ENCODE measurements around the gene RHOH.
"Not testable (repeated sequence)": the region's sequence is repeated elsewhere in the genome, so short reads cannot be mapped to it uniquely, and the experiment has no call there.

RHOH gene

DNA sequence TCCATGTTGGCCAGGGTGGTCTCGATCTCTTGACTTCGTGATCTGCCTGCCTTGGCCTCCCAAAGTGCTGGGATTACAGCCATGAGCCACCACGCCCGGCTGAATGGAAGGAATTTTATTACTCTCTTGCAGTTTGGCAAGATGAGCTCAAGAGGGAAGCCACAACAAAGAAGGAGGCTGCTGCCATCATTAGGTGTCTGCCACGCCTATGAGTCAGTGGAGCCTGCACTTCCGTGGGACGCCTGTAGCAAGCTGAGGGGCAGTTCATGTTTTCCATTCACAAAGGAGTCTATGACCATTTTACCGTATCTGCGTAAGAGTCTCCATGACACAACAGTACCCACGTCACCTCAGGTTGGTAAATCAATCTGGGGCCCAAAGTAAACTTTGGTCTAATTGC is 87.1 kb downstream of the RHOH start:
- Histone ChIP-seq H3K4me1 (ENCODE audit: control insufficient read depth, insufficient read depth, low read length, unreplicated experiment) (no peaks in the 10 kb centered on the region), H2AFZ (ENCODE audit: low read length, unreplicated experiment) (no peak overlapping the region), H3K27me3 (ENCODE audit: insufficient read depth, low read length) (no peaks in the 10 kb centered on the region), H3K4me3 (ENCODE audit: low read depth, low read length) (no peak overlapping the region), H3K36me3 (ENCODE audit: insufficient read depth, low read length) (no peaks in the 10 kb centered on the region), H3K27ac (ENCODE audit: low read depth, low read length) (no peak overlapping the region), H3K79me2 (ENCODE audit: control insufficient read depth, insufficient read depth, low read length, unreplicated experiment) (no peaks in the 10 kb centered on the region)

DNA sequence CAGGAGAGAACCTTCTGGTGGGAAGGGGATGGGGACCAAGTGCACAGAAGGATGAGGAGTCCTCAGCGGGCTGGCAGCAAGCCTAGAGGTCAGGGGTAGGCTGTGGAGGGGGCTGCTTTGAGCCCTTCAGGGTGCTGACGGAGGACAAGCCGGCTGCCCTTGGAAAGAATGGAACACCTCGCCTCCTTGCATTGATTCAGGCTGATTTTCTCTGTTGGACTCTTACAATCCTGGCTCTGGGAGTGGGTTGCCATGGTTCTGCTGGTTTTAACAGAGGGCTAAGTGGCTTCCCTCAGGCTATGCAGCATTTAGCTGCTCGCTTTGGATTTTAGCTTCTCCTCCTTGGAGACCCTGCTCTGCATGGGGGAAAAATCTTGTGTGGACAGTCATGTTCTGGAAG is 88.9 kb downstream of the RHOH start:
- H2AFZ ChIP-seq (ENCODE audit: low read length, unreplicated experiment) = no peak overlapping the region
- H3K4me1 ChIP-seq (ENCODE audit: control insufficient read depth, insufficient read depth, low read length, unreplicated experiment) = no peaks in the 10 kb centered on the region
- no peak overlapping the region for H3K4me3 ChIP-seq (ENCODE audit: low read depth, low read length)
- no peak overlapping the region for H3K27ac ChIP-seq (ENCODE audit: low read depth, low read length)
- no peaks in the 10 kb centered on the region for H3K27me3 ChIP-seq (ENCODE audit: insufficient read depth, low read length)
- no peaks in the 10 kb centered on the region for H3K79me2 ChIP-seq (ENCODE audit: control insufficient read depth, insufficient read depth, low read length, unreplicated experiment)
- no peaks in the 10 kb centered on the region for H3K36me3 ChIP-seq (ENCODE audit: insufficient read depth, low read length)

GRCh38 chr4:40288566-40288965 is 91.7 kb downstream of the RHOH start:
- Histone ChIP-seq H3K27ac (ENCODE audit: low read depth, low read length) (no peak overlapping the region), H2AFZ (ENCODE audit: low read length, unreplicated experiment) (no peak overlapping the region), H3K79me2 (ENCODE audit: control insufficient read depth, insufficient read depth, low read length, unreplicated experiment) (no peaks in the 10 kb centered on the region), H3K36me3 (ENCODE audit: insufficient read depth, low read length) (no peaks in the 10 kb centered on the region), H3K27me3 (ENCODE audit: insufficient read depth, low read length) (no peaks in the 10 kb centered on the region), H3K4me3 (ENCODE audit: low read depth, low read length) (no peak overlapping the region), H3K4me1 (ENCODE audit: control insufficient read depth, insufficient read depth, low read length, unreplicated experiment) (peaks cover 3% of the 10 kb centered on the region)

DNA sequence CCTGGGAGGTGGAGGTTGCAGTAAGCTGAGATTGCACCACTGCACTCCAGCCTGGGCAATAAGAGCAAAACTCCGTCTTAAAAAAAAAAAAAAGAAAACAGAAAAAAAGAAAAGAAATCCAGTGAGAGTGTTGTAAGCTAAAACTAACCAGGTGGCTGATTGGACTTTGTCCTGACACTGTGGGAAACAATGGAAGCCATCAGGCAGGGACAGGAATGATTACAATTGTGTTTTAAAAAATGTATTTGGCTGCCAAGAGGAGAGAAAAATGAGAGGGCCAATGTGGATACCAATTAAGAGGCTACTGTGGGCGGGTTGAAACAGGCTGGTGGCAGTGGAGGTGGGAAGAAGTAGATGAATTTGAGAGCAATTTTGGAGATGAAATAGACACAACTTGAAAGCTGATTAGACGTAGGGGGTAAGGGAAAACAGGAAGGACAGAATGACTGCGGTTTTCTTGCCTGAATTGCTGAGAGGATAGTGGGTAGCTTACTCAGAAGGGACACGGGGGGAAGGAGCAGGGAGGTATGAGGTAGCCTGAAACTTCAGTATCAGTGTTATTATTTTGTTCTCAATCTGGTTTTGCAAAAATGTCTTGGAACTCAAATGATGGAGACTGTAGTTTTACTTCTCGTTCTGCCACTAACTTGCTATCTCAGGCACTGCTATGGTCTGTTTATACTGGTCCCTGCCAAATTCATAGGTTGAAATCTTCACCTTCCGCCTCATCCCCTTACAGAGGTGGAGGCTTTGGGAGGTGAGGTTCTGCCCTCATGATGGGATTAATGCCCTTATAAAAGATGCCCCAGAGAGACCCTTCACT is 92.7 kb downstream of the RHOH start:
- Histone ChIP-seq H3K79me2 (ENCODE audit: control insufficient read depth, insufficient read depth, low read length, unreplicated experiment) (no peaks in the 10 kb centered on the region), H3K27ac (ENCODE audit: low read depth, low read length) (no peak overlapping the region), H2AFZ (ENCODE audit: low read length, unreplicated experiment) (no peak overlapping the region), H3K4me3 (ENCODE audit: low read depth, low read length) (no peak overlapping the region), H3K27me3 (ENCODE audit: insufficient read depth, low read length) (no peaks in the 10 kb centered on the region), H3K36me3 (ENCODE audit: insufficient read depth, low read length) (no peaks in the 10 kb centered on the region), H3K4me1 (ENCODE audit: control insufficient read depth, insufficient read depth, low read length, unreplicated experiment) (peaks cover 3% of the 10 kb centered on the region)

DNA sequence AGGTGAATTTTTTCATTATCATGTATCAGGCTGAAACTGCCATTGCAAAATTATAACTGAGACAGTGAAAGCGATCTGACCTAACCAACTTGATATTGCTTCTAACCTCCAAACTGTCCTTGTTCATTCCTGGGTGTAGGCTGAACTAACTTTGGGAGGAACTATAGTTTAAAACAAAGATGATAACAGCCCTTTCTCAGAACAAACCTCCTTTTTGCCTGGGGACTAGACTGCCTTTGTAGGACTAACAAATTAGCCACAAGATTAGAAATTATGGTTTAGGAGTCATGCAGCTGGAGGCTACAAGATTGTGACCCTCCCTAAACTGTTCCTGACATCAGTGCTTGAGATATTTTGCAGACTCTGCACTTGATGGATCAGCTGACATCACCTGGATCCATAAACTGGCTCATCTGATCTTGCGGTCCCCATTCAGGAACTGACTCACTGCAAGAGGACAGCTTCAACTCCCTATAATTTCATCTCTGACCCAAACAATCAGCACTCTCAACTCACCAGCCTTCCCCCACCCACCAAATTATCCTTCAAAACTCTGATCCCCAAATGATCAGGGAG is 93.9 kb downstream of the RHOH start:
- H3K36me3 ChIP-seq (ENCODE audit: insufficient read depth, low read length); H3K79me2 ChIP-seq (ENCODE audit: control insufficient read depth, insufficient read depth, low read length, unreplicated experiment); H3K27ac ChIP-seq (ENCODE audit: low read depth, low read length); H3K27me3 ChIP-seq (ENCODE audit: insufficient read depth, low read length); H3K4me3 ChIP-seq (ENCODE audit: low read depth, low read length); H3K4me1 ChIP-seq (ENCODE audit: control insufficient read depth, insufficient read depth, low read length, unreplicated experiment); H2AFZ ChIP-seq (ENCODE audit: low read length, unreplicated experiment): not testable (repeated sequence)

GRCh38 chr4:40292313-40292759 is 95.5 kb downstream of the RHOH start:
- Histone ChIP-seq H2AFZ (ENCODE audit: low read length, unreplicated experiment) (peak overlapping the region; percentile 48), H3K4me3 (ENCODE audit: low read depth, low read length) (no peak overlapping the region), H3K27ac (ENCODE audit: low read depth, low read length) (no peak overlapping the region), H3K36me3 (ENCODE audit: insufficient read depth, low read length) (no peaks in the 10 kb centered on the region), H3K79me2 (ENCODE audit: control insufficient read depth, insufficient read depth, low read length, unreplicated experiment) (no peaks in the 10 kb centered on the region), H3K27me3 (ENCODE audit: insufficient read depth, low read length) (no peaks in the 10 kb centered on the region), H3K4me1 (ENCODE audit: control insufficient read depth, insufficient read depth, low read length, unreplicated experiment) (peaks cover 3% of the 10 kb centered on the region)

- H3K79me2 ChIP-seq (ENCODE audit: control insufficient read depth, insufficient read depth, low read length, unreplicated experiment) = no peaks in the 10 kb centered on the region
- H3K4me1 ChIP-seq (ENCODE audit: control insufficient read depth, insufficient read depth, low read length, unreplicated experiment) = peaks cover 3% of the 10 kb centered on the region
- no peaks in the 10 kb centered on the region for H3K27me3 ChIP-seq (ENCODE audit: insufficient read depth, low read length)
- no peaks in the 10 kb centered on the region for H3K36me3 ChIP-seq (ENCODE audit: insufficient read depth, low read length)
- no peak overlapping the region for H3K27ac ChIP-seq (ENCODE audit: low read depth, low read length)
- no peak overlapping the region for H2AFZ ChIP-seq (ENCODE audit: low read length, unreplicated experiment)
- H3K4me3 ChIP-seq (ENCODE audit: low read depth, low read length) = no peak overlapping the region
Observed at GRCh38 chr4:40294339-40294738, 97.5 kb downstream of the RHOH start.

DNA sequence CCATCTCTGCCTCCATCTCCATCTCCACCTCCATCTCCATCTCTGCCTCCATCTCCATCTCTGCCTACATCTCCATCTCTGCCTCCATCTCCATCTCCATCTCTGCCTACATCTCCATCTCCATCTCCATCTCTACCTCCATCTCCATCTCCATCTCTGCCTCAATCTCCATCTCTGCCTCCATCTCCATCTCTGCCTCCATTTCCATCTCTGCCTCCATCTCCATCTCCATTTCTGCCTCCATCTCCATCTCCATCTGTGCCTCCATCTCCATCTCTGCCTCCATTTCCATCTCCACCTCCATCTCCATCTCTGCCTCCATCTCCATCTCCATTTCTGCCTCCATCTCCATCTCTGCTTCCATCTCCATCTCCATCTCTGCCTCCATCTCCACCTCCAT is 98.2 kb downstream of the RHOH start:
- H3K4me3 ChIP-seq (ENCODE audit: low read depth, low read length); H3K79me2 ChIP-seq (ENCODE audit: control insufficient read depth, insufficient read depth, low read length, unreplicated experiment); H3K27me3 ChIP-seq (ENCODE audit: insufficient read depth, low read length); H3K36me3 ChIP-seq (ENCODE audit: insufficient read depth, low read length); H3K27ac ChIP-seq (ENCODE audit: low read depth, low read length); H2AFZ ChIP-seq (ENCODE audit: low read length, unreplicated experiment); H3K4me1 ChIP-seq (ENCODE audit: control insufficient read depth, insufficient read depth, low read length, unreplicated experiment): not testable (repeated sequence)

- no peak overlapping the region for H3K27ac ChIP-seq (ENCODE audit: low read depth, low read length)
- H3K79me2 ChIP-seq (ENCODE audit: control insufficient read depth, insufficient read depth, low read length, unreplicated experiment) = no peaks in the 10 kb centered on the region
- no peak overlapping the region for H2AFZ ChIP-seq (ENCODE audit: low read length, unreplicated experiment)
- H3K27me3 ChIP-seq (ENCODE audit: insufficient read depth, low read length) = no peaks in the 10 kb centered on the region
- H3K36me3 ChIP-seq (ENCODE audit: insufficient read depth, low read length) = no peaks in the 10 kb centered on the region
- H3K4me3 ChIP-seq (ENCODE audit: low read depth, low read length) = no peak overlapping the region
- H3K4me1 ChIP-seq (ENCODE audit: control insufficient read depth, insufficient read depth, low read length, unreplicated experiment) = peaks cover 3% of the 10 kb centered on the region
Observed at GRCh38 chr4:40295572-40295971, 98.7 kb downstream of the RHOH start.

Measured in ACC112 (cell line).